H1 (cell line): ENCODE measurements around the gene IDI2. TPM values are rescaled to one million over a fixed set of nuclear protein-coding genes. Genes with fewer than 3 reads are reported as not detected.

ENCODE experiments used
- BACH1 ChIP-seq: IDR thresholded peaks from 2 replicates; pipeline ENCODE4 v1.6.1; 2012; ENCODE audit warnings: low read length, improper control_type of control experiment
- BRCA1 ChIP-seq: IDR thresholded peaks from 2 replicates; pipeline ENCODE4 v1.6.1; 2012; ENCODE audit warnings: low read depth, low read length, improper control_type of control experiment
- HDAC2 ChIP-seq, 2 experiments: fragments of 300-600 bp in 1 of 2; sonication (generic) in 1 of 2; IDR thresholded peaks; 2 replicates each; pipeline ENCODE4 v1.6.1; 2011 to 2012; ENCODE audit warnings: low read depth in 2 of 2, low read length in 2 of 2, mild to moderate bottlenecking in 2 of 2, moderate library complexity in 2 of 2, borderline replicate concordance in 1 of 2, inconsistent platforms in 1 of 2
- JUND ChIP-seq: IDR thresholded peaks from 2 replicates; pipeline ENCODE4 v1.6.1; 2011; ENCODE audit warnings: mild to moderate bottlenecking, improper control_type of control experiment, low read length
- NANOG ChIP-seq: IDR thresholded peaks from 2 replicates; pipeline ENCODE4 v1.6.1; 2011; ENCODE audit warnings: low read length, low read depth, mild to moderate bottlenecking, inconsistent platforms; ENCODE audit not compliant: insufficient read depth, poor library complexity, severe bottlenecking
- TCF12 ChIP-seq: IDR thresholded peaks from 2 replicates; pipeline ENCODE4 v1.6.1; 2011; ENCODE audit warnings: low read depth, mild to moderate bottlenecking, low read length
- USF2 ChIP-seq: IDR thresholded peaks from 2 replicates; pipeline ENCODE4 v1.6.1; 2011; ENCODE audit warnings: low read length, improper control_type of control experiment
- polyA plus RNA-seq, 7 experiments: library from polyadenylated mRNA; depleted of rRNA in 3 of 7; stranded (reverse) in 5 of 7; unstranded in 2 of 7; fragments of >200 nt in 5 of 7; fragments of 200-250 nt in 2 of 7; gene quantifications; 1 replicate in 5 of 7; 2 replicates in 1 of 7; 4 replicates in 1 of 7; pipeline versions ENCODE4 v1.2.1 to v1.2.3, GENCODE V29; 2011 to 2013; ENCODE audit warnings: missing spikeins in 2 of 7, mixed read lengths in 2 of 7
- total RNA-seq: library from RNA; stranded (reverse); fragmentation: NEBNext Ultra II Directional; extraction: Animal tissue kit (Norgen Biotek cat#: 25700); gene quantifications from 2 replicates; pipeline ENCODE4 v1.2.1, GENCODE V29; 2021

IDI2 gene
- total and polyA plus RNA-seq, 2 of the 8 experiments (the other 6 are each of a cell fraction or from before 2014, with no cell fraction given) = not detected

DNA sequence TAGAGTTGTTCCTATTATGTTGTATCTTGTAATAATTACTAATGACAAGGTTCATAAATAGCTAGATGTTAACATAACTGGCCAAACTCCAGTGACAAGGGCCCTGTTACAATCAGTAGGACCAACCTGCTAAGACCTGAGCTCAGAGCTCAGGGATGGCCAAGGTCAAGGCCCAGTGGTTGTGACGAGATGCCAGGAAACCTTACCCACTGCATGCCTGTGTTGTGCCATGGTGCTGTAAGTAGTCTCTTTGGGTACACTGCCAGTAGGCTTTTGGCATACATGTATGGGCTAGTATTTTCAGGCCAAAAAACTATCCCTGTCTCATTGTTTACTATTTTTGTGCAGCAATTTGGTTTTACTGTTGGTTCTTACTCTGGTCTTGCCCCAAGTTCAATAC lies 7.9 kb upstream of the IDI2 start (continued):
- TF ChIP-seq NANOG (no peak), BACH1 (no peak), BRCA1 (no peak), JUND (no peak), USF2 (no peak), TCF12 (no peak), HDAC2 (IDR thresholded peaks at IDR 0.05; ENCODE audit: borderline replicate concordance in 1 of 2, low read depth in 2 of 2, low read length in 2 of 2) (no peak)
